Colon (tissue), 2 donors: Measurements from ENCODE around the gene LHFPL6.

Source experiments
- FAIRE-seq: peaks from 2 replicates; lab custom pipeline; 2012; peaks lifted over from hg19 to GRCh38; lab: Jason Lieb, UNC
- donor health status: control.
- donor health status: control.

LHFPL6 gene

DNA sequence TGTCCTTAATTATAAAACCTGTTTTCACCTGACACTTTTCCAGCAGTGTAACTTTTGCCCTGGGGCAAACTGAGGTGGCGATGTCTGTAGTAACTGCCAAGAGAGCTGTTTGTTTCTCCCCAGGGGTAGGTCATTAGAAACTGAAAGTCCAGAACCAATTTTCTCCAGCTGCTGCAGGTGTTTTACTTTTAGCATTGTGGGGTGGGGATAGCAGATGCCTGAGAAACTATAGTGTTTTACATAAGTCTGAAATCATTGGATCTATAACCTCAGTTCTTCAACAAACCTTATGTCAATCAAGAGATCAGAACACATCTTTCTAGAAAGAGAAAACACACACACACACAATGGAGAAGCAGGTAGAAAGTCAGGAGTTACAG, 92.7 kb downstream of the LHFPL6 start:
- FAIRE-seq, result no peak

DNA sequence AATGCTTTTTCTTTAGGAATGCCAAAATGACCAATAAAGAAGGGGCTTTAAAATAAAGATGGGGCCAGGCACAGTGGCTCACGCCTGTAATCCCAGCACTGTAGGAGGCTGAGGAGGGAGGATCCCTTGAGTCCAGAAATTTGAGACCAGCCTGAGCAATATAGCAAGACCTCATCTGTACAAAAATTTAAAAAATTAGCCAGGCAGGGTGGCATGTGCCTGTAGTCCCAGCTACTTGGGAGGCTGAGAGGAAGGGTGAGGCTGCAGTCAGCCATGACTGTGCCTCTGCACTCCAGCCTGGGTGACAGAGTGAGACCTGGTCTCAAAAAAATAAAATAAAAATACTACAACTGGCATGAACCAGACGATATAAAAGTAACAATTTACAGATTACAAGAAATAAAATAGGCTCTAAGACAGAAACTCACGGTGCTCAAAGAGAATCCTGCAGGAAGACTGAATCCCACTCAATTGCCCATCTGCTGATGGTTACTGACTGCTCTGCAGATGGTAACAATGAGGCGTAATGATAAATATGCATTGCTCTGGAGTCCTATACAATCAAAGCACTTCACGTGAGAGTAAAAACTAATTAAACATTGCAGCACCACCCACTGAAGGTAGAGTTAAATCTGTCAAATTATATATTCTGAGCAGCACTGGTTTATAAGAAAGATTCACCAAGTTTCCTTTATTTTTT, 93.2 kb downstream of the LHFPL6 start:
- FAIRE-seq, result no peak

DNA sequence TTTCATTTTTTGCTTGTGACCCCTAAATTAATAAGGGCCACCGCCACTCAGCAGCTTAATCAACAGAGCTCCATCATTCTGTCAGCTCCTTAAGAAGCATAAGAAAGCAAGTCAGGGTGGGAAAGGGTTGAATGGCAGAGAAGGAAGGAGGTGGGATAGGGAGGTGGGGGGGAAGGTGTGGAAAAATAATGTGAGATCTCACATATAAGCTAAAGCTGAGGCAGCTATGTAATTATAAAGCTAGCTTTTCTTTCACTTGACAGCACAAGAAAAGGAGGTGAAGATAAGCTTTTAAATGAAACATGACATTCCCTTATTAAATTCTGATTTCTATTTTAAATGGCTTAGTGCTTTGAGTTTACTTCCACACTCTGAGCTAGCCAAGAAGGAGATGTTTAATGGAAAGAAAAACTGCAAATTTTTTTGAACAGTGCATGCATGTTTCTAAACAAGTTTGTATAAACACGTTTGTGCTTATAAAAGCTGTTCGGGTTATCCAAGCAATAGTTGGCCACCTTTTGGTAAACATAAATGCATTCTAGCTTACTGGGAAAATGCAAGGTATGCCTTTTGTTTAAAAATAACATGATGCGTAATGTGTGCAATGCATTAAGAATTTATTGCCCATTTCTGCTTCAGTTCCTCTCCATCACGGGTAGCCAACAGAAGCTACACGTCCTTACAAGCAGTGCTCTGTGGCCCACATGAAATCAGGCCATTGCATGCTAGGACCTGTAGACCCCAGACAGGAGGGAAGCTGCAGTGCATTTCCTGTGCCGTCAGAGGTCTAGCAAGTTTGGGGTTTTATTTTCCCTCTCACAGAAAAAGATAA, 96.2 kb downstream of the LHFPL6 start:
- no peak for FAIRE-seq

DNA sequence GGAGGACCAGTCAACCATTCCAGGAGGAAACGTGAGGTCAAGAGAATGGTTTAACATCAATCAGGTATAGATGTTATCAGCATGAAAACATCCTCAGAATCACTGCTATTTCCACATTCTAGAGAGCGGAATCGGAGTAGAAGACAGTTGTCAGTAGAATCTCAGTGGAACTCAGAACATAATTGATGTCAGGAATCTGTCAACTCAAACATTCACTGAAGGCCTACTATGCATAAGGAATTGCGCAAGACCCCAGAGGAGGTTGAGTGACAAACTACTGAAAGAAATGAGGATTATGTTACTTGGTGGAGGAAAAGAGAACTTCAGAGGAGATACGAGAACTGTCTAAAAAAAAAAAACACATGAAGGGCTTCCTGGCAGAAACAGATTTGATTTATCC, 97.8 kb downstream of the LHFPL6 start:
- FAIRE-seq, result no peak

DNA sequence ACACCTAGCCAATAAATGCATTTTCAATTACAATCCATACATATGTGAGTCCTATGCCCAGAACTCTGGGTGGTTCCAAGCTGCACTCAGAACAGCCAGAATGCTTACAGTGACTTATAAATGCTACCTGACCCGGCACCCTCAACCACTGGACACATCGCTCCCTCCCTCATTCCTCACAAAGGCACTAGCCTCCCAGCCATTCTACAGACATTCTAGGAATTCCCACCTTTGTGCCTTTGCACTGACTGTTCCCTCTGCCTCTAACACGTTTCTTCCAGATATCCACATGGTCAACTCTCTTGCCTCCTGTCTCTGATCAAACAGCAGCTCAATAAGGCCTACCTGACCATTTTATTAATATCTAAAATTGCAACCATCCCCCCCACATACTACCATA, 99.9 kb downstream of the LHFPL6 start:
- FAIRE-seq, result no peak

DNA sequence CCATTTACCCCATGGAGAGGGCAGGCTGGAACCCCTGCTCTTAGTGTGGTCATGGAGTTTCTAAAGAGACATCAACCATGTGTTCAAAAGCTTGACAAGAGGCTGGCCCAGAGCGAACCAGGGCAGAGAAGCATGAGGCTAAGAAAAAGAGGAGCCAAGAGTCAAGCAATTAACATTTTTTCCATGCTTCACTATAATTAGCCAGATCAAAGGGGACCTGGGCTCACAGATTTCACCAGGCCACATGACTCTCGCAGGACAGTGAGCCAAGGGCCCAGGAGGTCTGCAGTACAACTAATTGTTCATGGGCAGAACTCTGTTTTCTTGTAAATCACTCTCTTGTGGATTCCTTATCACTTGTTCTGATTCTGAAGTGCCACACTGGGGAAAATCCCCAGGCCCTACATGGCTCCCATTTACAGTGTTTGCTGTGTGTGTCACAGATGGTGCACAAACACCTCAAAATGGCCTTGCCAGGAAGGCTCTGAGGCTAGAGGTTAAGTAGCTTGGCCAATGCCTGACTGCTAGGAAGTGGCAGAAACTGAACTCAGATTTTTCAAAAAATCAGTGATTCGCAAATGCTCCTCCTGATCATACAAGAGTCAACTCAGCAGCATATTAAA, 101.2 kb downstream of the LHFPL6 start:
- no peak for FAIRE-seq

DNA sequence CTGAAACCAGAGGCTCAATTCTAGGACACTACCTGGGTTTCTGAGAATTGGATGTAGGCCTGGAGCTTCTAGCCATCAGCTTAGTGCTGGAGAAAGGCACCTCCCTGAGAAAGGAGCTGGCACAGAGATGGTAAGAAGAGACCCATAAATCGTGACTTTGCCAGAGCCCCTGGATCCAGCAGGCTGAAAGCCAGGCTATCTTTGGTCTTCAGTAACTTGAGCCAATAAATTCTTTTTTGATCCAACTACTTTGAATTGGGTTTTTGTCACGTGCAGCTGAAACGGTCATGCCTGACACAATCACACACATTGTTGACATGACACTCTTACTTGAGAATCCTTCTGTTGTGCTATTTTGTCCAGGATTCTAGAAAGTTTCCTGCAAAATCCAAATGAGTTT, 103.4 kb downstream of the LHFPL6 start:
- no peak for FAIRE-seq

DNA sequence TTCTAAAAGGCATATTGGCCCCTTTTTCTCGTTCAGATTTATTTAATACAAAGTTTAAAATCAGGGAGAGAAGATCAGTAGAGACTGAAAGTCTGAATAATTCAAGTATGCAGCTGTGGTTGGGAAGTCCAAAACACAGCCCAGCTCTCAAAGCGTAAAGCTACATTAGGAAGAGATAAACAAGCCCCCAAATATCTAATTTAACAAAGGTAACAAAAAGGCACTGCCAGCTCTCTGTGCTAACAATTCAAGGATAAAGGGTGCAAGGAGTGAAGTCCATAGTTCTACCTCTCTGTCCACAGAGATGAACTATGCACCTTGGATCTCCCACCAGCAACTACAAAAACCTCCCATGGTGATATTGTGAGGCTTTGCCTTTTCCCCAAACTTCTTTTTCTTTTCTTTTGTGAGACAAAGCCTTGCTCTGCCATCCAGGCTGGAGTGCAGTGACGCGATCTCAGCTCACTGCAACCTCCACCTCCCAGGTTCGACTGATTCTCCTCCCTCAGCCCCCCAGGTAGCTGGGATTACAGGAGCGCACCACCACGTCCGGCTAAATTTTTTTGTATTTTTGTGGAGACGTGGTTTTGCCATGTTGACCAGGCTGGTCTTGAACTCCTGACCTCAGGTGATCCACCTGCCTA, 104.4 kb downstream of the LHFPL6 start:
- FAIRE-seq, result no peak

DNA sequence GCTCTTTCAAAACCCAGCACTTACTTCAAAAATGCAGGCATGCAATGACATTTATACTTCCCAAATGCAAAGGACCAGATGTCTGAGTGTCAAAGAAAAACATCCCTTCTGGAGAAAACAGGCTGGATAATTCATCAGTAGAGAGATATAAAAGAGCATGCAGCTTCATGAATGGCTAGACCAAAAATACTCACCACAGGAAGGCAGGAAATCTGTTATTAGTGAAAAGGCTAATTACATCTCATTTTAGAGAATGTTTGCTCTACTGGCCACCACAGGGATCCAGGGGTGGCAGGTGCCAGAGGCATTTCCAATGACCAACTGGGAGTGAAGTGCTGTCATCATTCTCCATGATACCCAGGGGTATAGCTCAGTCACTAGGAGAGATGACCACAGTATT, 106.5 kb downstream of the LHFPL6 start:
- no peak for FAIRE-seq

DNA sequence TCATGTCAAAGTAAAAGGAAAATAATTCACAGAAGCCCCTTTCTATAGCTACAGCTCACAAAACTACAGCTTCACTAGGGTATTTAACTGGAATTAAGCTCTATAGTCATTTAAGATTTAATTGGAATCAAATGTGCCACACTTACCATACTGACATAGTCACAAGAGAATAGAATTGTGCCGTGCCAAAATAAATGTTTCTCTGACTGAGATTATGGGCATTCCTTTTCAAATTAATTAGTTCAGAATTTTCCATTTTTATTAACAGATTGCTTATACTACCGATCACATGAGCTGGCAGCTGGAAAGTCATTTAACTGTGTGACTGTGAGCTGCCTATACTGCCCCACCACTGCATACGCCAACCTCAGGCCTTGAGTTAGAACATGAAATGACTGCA, 108.4 kb downstream of the LHFPL6 start:
- no peak for FAIRE-seq

DNA sequence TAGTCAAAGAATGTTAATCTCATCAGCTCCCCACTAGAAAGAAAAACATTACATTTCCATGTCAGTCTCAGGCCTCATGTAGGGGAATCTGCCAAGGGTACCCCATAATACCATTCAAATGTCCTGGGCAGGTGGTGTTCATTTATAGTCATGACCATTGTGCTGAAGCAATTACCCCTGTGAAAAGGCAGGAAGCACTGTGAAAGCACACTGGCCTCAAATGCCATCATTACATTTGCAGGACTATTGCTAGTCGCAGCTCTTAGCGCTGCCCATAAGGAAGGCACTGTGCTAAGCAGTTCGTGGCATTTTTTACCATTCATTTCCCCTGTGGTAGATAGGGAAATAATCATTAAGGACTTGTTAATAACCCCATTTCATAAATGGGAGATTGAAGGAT, 109.0 kb downstream of the LHFPL6 start:
- no peak for FAIRE-seq

DNA sequence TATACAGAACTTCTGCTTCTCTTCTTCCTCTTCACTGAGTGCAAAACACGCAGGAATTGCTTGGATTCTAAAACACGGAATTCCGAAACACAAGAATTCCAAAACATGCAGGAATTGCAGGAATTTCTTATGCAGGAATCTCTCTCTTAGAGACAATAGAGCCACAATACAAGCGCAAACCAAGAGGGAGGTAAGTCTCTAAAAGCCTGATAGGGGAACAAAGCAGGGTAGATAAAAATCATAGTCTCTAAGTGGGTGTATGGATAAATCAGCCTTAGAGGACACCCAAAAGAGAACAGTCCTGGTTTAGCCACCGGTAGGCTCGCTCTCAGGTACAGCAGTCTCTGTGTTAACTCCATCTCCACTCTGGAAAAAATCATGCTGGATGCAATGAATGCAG, 112.9 kb downstream of the LHFPL6 start:
- no peak for FAIRE-seq

DNA sequence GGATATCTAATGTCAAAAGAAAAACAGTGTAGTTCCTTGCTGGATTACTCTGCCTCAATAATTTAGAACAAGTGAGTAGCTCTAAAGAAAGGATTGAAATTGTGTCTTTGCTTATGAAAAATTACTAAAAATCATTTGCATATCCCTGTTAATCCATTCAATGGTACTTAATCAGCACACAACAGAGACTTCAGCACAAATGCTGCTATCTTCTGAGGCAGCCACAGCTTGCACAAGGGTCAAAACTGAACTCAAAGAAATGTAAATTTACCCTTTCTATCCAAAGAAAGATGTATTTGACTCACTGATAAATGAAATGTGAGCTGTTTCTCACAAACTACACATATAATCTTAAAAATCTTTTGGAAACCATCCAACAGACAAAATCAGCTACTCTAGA, 116.2 kb downstream of the LHFPL6 start:
- no peak for FAIRE-seq

DNA sequence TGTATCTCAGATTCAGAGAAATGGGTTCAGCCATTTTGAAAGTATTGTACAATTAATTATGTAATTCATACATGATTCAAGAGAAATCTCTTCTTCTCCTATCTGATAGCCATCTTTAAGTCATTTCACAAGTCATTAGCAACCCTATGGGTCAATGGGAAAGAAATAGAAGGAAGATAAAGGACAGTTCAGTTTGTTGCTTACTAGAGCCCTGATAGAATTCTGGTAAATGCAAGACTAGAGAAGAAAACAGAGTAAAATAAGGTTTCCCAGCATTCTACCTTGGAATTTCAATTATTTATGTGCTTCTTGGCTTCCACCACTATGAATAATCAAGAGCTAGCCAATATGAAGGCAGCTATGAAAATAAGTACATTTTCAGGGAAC, 117.7 kb downstream of the LHFPL6 start:
- no peak for FAIRE-seq

DNA sequence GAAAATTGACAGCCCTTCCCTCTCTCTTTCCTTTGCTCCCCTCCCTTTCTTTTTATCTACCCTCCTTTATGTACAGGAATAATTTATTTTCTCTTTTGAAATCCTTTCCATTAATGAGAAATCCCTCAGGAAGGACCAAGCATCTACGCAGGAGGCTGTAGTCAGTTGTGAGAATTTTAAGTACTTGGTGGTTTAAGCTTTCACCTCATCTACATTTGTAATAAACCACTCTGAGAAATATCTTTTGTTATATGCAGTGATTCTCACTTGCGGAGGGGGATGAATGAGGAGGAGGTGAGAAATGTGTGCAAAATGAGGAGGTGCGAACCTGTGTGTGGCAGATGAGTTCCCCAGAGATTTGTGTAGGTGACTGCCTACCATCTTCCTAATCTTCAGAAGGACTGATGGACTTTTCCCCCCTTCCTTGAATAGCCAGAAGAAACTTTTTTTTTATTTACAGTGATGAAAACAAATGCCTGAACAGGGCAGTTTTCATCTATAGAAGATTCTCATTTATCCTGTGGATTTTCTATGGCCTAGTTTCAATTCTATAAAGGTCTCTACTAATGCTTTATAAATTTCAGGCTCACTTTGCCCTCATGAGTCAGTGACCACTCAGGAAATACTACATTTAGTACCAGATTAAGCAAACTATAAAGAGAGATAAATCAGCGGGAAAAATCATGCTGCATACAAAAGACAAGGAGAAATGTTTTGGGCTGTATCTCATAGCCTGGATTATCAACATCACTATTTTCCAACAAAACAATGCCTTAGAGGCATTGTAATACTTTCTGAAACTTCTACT, 118.3 kb downstream of the LHFPL6 start:
- FAIRE-seq, result no peak

DNA sequence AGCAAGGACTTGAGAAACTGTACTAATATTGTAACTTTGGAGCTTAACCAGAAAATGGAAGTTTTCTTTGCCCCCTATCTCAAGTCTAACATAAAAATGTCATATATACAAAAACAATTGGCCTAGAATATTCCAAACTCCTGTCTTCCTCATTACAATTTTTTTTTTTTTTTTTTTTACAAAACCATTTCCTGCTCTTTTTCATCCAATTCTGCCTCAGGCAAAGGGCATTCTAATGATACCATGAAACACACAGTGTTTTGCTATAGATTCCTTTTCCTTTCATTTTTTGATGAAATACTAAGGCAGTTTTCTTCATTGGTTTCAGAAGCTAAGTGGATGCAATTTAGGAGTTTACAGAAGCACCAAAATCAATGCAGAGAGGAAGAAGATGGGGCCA, 119.7 kb downstream of the LHFPL6 start:
- FAIRE-seq, result no peak

DNA sequence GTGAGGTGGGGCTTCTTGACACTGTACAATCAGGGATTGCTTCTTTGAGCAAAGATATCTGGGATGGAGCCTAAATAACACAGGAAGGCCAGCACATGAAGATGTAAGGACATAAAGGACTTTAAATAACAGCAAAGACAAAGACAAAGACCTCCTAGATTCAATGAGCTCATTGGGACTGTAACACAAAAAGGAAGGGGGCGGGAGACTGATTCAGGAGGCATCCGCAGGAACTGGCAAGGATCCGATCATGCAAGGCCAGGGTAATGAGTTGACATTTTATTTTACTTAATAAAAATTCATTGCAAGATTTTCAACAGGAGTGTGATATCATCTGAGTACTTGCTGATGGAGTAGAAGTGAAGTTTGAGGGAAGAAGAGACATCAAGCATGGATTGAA, 121.5 kb downstream of the LHFPL6 start:
- no peak for FAIRE-seq

DNA sequence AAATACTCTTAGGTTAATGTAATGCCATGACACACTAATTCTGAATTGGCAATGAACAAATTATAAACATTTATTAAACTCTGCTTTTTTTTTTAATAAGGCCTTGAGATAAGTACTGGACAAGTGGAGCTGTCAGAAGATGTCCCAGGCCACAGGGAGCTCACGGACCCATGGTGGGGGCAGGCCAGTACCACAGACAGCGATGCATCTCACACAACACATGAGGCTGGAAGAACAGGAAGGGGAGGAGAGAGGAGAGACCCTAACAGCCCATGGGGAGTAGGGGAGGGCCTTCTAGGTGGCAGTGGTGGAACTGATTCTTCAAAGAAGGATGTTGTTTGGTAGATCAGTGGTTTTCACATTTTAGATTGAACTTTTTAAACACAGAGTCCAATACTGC, 128.4 kb downstream of the LHFPL6 start:
- FAIRE-seq, result no peak

DNA sequence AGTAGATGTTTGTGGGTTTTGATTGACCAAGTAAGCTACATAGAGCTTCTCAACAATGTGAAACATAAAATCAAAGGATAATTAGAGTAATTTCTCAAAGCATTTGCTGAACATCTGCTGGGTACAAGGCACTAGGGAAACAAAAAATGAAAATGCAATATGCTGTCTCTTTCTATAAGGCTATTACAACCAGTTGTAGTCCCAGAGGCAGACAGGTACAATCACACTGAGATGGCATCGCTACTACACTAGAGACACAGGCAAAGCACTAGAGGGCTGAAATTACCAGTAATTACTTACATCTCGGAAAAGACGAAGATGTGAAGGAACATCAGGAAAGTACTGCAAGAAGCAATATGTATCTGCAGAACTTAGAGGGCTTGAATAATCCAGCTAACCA, 133.3 kb downstream of the LHFPL6 start:
- FAIRE-seq, result no peak

DNA sequence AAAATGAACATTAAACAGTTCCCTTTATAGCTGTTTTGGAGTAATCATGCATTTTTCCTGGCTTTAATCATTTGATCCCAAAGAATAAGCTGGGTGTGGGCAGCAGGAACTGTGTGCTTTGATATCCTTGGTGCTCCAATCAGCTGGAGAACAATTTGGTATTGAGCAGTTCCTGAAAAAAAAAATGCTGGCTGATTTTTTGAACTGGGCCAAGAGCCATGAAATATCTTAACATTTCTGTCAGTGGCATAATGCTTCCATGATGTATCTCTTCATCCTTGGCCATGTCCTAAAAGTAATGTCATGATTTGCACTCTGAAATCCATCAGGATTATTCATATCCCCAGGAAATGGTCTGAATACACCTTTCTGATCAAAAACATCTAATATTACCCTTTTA, 134.7 kb downstream of the LHFPL6 start:
- FAIRE-seq, result no peak

DNA sequence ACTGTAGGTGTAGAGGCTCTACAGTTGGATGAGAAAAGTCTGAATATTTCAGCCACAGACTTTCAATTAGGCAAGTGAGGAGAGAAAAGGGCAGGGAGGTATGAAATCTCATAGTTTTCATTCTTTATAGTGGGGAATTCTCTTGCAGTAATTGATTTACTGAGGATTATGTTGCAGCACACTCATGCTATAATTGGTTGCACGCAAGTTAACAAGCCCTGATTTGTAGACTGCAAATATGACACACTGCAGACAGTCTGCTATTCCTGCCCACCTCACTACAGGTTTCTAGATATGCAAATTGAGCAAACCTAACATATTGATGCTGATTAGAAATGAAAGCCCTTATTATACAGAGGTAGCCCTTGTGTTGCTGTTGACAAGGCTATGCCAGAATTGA, 139.4 kb downstream of the LHFPL6 start:
- FAIRE-seq, result no peak

DNA sequence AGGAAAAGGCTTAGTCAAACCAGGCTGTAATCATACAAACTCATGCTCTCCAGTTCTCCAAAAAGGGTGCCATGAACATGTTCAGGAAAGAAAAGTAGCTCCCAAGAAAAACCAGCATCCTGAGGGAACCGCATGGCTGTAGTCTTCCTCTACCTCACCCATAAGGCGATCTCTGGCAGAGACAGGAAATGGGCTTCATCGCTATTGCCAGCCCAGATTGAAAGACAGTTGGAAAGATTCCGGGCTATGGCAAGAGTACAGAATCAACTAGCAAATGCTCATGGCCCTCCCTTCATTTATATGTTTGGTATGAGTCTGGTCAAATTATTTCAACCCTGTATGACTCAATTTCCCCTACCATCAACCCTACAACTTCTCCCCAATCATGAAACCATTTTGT, 140.1 kb downstream of the LHFPL6 start:
- no peak for FAIRE-seq
